HFFc6 (cell line): Measurements from ENCODE around the gene PPP4R3A. TPM values are rescaled to one million over a fixed set of nuclear protein-coding genes. Genes with fewer than 3 reads are reported as not detected.
"Not testable (repeated sequence)": the region's sequence is repeated elsewhere in the genome, so short reads cannot be mapped to it uniquely, and the experiment has no call there.

ENCODE experiments used
- DNase-seq: peaks from one replicate; pipeline ENCODE4 v3.0.0-alpha.2; 2018
- H3K27ac Mint-ChIP-seq: 2 replicates; pipeline ENCODE4 v1.8.0; 2020; ENCODE audit warnings: mild to moderate bottlenecking, mixed read lengths
- H3K27me3 Mint-ChIP-seq: 2 replicates; pipeline ENCODE4 v1.8.0; 2021; ENCODE audit warnings: mild to moderate bottlenecking, moderate library complexity, mixed read lengths; ENCODE audit not compliant: insufficient read depth
- H3K36me3 Mint-ChIP-seq: 2 replicates; pipeline ENCODE4 v1.8.0; 2021; ENCODE audit warnings: low read depth, mixed read lengths
- H3K4me1 Mint-ChIP-seq: 2 replicates; pipeline ENCODE4 v1.8.0; 2020; ENCODE audit warnings: low read depth, mixed read lengths
- H3K4me3 Mint-ChIP-seq: 2 replicates; pipeline ENCODE4 v1.8.0; 2020; ENCODE audit warnings: mild to moderate bottlenecking, moderate library complexity, mixed read lengths
- H3K9me3 Mint-ChIP-seq: 2 replicates; pipeline ENCODE4 v1.8.0; 2020; ENCODE audit warnings: mild to moderate bottlenecking, mixed read lengths
- CTCF ChIP-seq: fragments of 200-600 bp; sonication (generic); IDR thresholded peaks from 2 replicates; pipeline ENCODE4 v1.5.0; 2021; ENCODE audit warnings: antibody characterized with exemption, mild to moderate bottlenecking
- total RNA-seq, 6 experiments: library from RNA; stranded (reverse); fragmentation: NEBNext Ultra II Directional; extraction: Animal tissue kit (Norgen Biotek cat#: 25700); gene quantifications; 2 replicates in 1 of 6; 3 replicates in 5 of 6; pipeline ENCODE4 v1.2.3, GENCODE V29; 2021

Gene PPP4R3A
- total RNA-seq, 6 experiments from 2014 or later: 49.0 to 55.6 (median 53.3) TPM

GRCh38 chr14:91545204-91545603 lies 35.1 kb upstream of the PPP4R3A start:
- no peak for TF ChIP-seq CTCF

GRCh38 chr14:91536327-91536726 lies 26.2 kb upstream of the PPP4R3A start:
- Mint-ChIP-seq H3K9me3 (no peaks in the 10 kb centered on the region; the same call in 1 of the 2 replicates), H3K4me1 (no peaks in the 10 kb centered on the region), H3K27me3 (peaks cover 2% of the 10 kb centered on the region; the same call in 1 of the 2 replicates), H3K36me3 (no peaks in the 10 kb centered on the region), H3K4me3 (no peak overlapping the region), H3K27ac (no peak overlapping the region)
- no peak for TF ChIP-seq CTCF
- no peak for DNase-seq

More at GRCh38 chr14:91545204-91545603, 35.1 kb upstream of the PPP4R3A start:
- Mint-ChIP-seq H3K4me1 (no peaks in the 10 kb centered on the region), H3K36me3 (no peaks in the 10 kb centered on the region), H3K9me3 (no peaks in the 10 kb centered on the region; the same call in 1 of the 2 replicates), H3K27me3 (peaks cover 3% of the 10 kb centered on the region; the same call in 1 of the 2 replicates), H3K27ac (no peak overlapping the region), H3K4me3 (no peak overlapping the region)
- no peak for DNase-seq

- H3K4me3 Mint-ChIP-seq, H3K4me1 Mint-ChIP-seq, DNase-seq, H3K36me3 Mint-ChIP-seq, H3K9me3 Mint-ChIP-seq, H3K27me3 Mint-ChIP-seq, H3K27ac Mint-ChIP-seq: not testable (repeated sequence)
Observed at GRCh38 chr14:91534059-91534458, 23.9 kb upstream of the PPP4R3A start.

- Mint-ChIP-seq H3K36me3 (no peaks in the 10 kb centered on the region), H3K4me3 (no peak overlapping the region), H3K27ac (no peak overlapping the region), H3K4me1 (no peaks in the 10 kb centered on the region), H3K27me3 (0 out of 2 replicates have a peak, but pooled peaks cover 2% of the 10 kb centered on the region), H3K9me3 (no peaks in the 10 kb centered on the region)
- no peak for DNase-seq
- no peak for TF ChIP-seq CTCF
Observed at GRCh38 chr14:91533623-91534022, 23.5 kb upstream of the PPP4R3A start.

- H3K27ac Mint-ChIP-seq: no peak overlapping the region
- no peaks in the 10 kb centered on the region; the same call in 1 of the 2 replicates for H3K9me3 Mint-ChIP-seq
- peaks cover 6% of the 10 kb centered on the region for H3K27me3 Mint-ChIP-seq
- H3K4me1 Mint-ChIP-seq: no peaks in the 10 kb centered on the region
- no peak overlapping the region for H3K4me3 Mint-ChIP-seq
- H3K36me3 Mint-ChIP-seq: no peaks in the 10 kb centered on the region
- TF ChIP-seq CTCF: no peak
- DNase-seq: no peak
Observed at GRCh38 chr14:91523972-91524371, 13.9 kb upstream of the PPP4R3A start.

GRCh38 chr14:91521061-91521640 lies 11.0 kb upstream of the PPP4R3A start:
- Mint-ChIP-seq H3K4me1 (no peaks in the 10 kb centered on the region), H3K27ac (no peak overlapping the region), H3K36me3 (no peaks in the 10 kb centered on the region), H3K9me3 (no peaks in the 10 kb centered on the region; the same call in 1 of the 2 replicates), H3K27me3 (peaks cover 5% of the 10 kb centered on the region), H3K4me3 (no peak overlapping the region)
- no peak for DNase-seq
- no peak for TF ChIP-seq CTCF
